Suppressor macrophage (primary cell): ENCODE data around the gene GOLPH3L.
"Not testable (repeated sequence)": the region's sequence is repeated elsewhere in the genome, so short reads cannot be mapped to it uniquely, and the experiment has no call there.

ENCODE experiments used
- DNase-seq, 4 experiments: peaks; one replicate each; pipeline ENCODE4 v3.0.0-alpha.2; 2020 to 2022

GOLPH3L gene

DNA sequence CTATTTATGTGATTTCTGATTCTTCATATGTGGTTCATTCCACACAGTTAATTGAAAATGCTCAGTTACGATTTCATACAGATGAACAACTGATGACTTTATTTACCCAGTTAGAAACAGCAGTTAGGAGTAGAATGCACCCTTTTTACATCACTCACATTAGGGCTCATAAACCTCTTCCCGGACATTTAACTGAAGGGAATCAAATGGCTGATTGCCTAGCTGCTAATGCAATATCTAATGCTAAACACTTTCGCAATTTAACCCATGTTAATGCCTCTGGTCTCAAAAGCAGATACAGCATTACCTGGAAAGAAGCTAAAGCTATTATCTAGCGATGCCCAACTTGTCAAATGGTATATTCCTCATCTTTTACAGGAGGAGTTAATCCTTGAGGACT, 39.9 kb downstream of the GOLPH3L start:
- DNase-seq = not testable (repeated sequence)

- not testable (repeated sequence) for DNase-seq
Measured at GRCh38 chr1:150654635-150655034, 42.3 kb downstream of the GOLPH3L start.

GRCh38 chr1:150650193-150650592, 46.8 kb downstream of the GOLPH3L start:
- DNase-seq = no peak

GRCh38 chr1:150649441-150650075, 47.4 kb downstream of the GOLPH3L start:
- DNase-seq = no peak

GRCh38 chr1:150642296-150642695, 54.7 kb downstream of the GOLPH3L start:
- DNase-seq = no peak

DNA sequence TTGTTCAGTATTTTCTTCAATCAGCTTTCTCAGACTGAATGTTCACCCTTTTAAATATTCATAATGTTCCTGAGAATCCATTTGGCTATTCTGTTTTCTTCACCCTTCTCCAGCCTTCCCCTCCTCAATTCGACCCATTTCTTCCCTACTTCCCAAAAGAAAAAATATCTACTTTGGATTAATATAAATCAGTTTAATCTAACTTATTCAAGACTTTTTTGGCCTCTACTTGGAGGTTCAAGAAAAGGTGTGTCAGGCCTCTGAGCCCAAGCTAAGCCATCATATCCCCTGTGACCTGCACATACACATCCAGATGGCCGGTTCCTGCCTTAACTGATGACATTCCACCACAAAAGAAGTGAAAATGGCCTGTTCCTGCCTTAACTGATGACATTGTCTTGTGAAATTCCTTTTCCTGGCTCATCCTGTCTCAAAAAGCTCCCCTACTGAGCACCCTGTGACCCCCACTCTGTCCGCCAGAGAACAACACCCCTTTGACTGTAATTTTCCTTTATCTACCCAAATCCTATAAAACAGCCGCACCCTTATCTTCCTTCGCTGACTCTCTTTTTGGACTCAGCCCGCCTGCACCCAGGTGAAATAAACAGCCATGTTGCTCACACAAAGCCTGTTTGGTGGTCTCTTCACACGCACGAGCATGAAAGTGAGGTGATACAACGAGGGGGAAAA, 55.7 kb downstream of the GOLPH3L start:
- DNase-seq = not testable (repeated sequence)

DNA sequence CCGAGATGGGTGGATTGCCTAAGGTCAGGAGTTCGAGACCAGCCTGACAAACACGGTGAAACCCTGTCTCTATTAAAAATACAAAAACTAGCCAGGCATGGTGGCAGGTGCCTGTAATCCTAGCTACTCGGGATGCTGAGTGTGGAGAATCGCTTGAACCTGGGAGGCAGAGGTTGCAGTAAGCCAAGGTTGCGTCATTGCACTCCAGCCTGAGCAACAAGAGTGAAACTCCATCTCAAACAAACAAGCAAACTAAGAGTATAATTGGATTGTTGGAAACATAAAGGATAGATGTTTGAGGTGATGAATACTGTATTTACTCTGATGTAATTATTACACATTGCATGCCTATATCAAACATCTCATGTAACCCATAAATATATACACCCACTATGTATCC, 58.5 kb downstream of the GOLPH3L start:
- DNase-seq = not testable (repeated sequence)

GRCh38 chr1:150634839-150635622, 61.9 kb downstream of the GOLPH3L start:
- not testable (repeated sequence) for DNase-seq

- DNase-seq = peak; percentile 98 to 100 (median 99)
Measured at GRCh38 chr1:150629115-150629928, 67.6 kb downstream of the GOLPH3L start, which contains the start of gene ENSA. Gene ENSA (minus strand): TSS chr1:150629612. CDS start chr1:150629470, 142 bp downstream.

DNA sequence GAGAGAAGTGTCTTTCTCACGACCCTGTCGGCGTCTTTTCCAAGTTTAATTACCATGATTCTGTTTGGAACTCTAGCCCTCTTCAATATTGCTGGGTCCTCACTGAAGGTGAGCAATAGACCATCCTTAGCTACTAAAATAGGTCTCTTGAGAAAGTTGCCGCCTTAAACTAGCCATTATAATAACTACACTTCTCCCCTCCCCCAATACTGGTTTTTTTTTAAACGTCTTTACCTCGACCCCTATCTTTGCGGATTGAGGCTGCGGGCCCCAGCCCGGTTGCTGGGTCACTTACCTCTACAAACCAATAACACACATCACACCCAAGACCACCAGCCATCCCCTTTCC, 68.2 kb downstream of the GOLPH3L start:
- no peak for DNase-seq

- DNase-seq = no peak
Measured at GRCh38 chr1:150627826-150628410, 69.0 kb downstream of the GOLPH3L start.

GRCh38 chr1:150626150-150626549, 70.8 kb downstream of the GOLPH3L start:
- no peak for DNase-seq

- DNase-seq = not testable (repeated sequence)
Measured at GRCh38 chr1:150624546-150624945, 72.4 kb downstream of the GOLPH3L start.

GRCh38 chr1:150624134-150624533, 72.8 kb downstream of the GOLPH3L start:
- not testable (repeated sequence) for DNase-seq

GRCh38 chr1:150622303-150622975, 74.5 kb downstream of the GOLPH3L start:
- DNase-seq = no peak

DNA sequence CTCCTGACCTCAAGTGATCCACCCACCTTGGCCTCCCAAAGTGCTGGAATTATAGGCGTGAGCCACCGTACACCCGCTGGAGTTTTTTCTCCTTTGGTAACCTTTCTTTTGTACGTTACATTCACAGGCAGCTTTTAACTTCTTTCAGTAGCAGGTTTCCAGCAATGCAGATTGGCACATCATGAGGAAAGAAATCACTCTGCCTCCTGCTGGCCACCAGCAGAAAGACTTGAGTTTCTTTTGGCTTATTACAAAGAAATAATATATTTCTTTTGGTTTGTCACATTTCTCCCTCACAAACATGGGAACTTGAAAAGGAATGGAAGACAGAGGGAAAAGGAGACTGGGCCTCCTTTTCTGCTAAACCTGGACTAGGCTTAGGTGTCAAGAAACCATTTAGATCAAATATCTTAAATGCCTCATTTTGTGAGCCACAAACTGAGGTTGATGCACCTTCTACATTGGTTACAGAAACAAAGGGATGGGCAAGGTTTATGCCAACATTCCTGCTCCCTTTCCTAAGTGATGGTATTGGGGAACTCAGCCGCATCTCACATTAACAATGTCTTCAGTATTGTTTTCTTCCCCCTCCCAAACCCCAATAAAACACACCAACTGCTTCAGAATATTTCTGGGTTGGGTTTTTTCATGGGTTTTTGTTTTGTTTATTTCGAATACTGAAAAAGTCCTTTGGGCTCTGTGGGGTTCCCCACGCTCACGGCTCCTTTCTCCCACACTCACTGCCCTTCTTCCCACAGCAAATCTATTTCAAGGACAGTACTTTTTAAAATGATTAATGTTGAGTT, 75.3 kb downstream of the GOLPH3L start:
- peak; percentile 63 to 77 (median 70) for DNase-seq

DNA sequence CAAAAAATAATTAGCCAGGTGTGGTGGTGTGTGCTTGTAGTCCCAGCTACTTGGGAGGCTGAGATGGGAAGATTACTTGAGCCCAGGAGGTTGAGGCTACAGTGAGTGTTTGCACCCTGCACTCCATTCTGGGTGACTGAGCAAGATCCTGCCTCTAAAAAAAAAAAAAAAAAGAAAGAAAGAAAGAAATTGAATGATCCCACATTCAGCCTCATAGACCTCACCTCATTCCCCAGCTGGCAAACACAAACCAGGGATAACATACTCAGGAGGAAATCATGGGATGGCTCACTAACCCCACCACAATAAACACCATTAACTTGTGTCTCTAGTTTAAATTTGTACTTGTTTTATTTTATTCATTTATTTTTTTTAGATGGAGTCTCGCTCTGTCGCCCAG, 76.0 kb downstream of the GOLPH3L start:
- DNase-seq = no peak

- DNase-seq = peak; percentile 71 to 90 (median 76)
Measured at GRCh38 chr1:150619576-150620509, 77.1 kb downstream of the GOLPH3L start.
